ENCODE data around the gene FBRSL1.

- TF ChIP-seq POLR2A (IDR thresholded peaks at IDR 0.05; ENCODE audit: low read length) (no peak), GATA1 (IDR thresholded peaks at IDR 0.05; ENCODE audit: low read depth, low read length) (no peak)
Observed at GRCh38 chr12:132501204-132501940, 11.4 kb downstream of the FBRSL1 start.

Data from erythroblast (primary cell).